Activated B cell treated with CpG ODN at 0.5 μM for 24 hours (primary cell): ENCODE measurements around the gene NXN. TPM values are rescaled to one million over a fixed set of nuclear protein-coding genes. Genes with fewer than 3 reads are reported as not detected.
"Not testable (repeated sequence)": the region's sequence is repeated elsewhere in the genome, so short reads cannot be mapped to it uniquely, and the experiment has no call there.

Source experiments
- ATAC-seq: fragments of 200-7000 bp; cut with Tn5 transposase; one replicate; pipeline ENCODE4 v1.10.0; 2021; ENCODE audit warnings: low read depth, mild to moderate bottlenecking, moderate library complexity
- CTCF ChIA-PET: fragments of 350-600 bp; sonication (Branson Sonifier 250); formaldehyde crosslinking; loops from one replicate; lab custom pipeline; 2021; ENCODE audit warnings: antibody characterized with exemption; lab: Charles Lee
- POLR2A ChIA-PET: fragments of 350-600 bp; sonication (Branson Sonifier 250); formaldehyde crosslinking; loops from one replicate; lab custom pipeline; 2021; ENCODE audit warnings: antibody characterized with exemption; lab: Charles Lee
- DNase-seq: peaks from one replicate; pipeline ENCODE4 v3.0.0; 2022
- H3K27ac Mint-ChIP-seq: one replicate; pipeline ENCODE4 v1.8.0; 2020; ENCODE audit warnings: mixed read lengths
- H3K27me3 Mint-ChIP-seq: one replicate; pipeline ENCODE4 v1.8.0; 2021; ENCODE audit warnings: mixed read lengths
- H3K36me3 Mint-ChIP-seq: one replicate; pipeline ENCODE4 v1.8.0; 2021; ENCODE audit warnings: low read depth, mixed read lengths
- H3K4me1 Mint-ChIP-seq: one replicate; pipeline ENCODE4 v1.8.0; 2021; ENCODE audit warnings: mixed read lengths
- H3K4me3 Mint-ChIP-seq: one replicate; pipeline ENCODE4 v1.8.0; 2020; ENCODE audit warnings: mild to moderate bottlenecking, mixed read lengths
- H3K9me3 Mint-ChIP-seq: one replicate; pipeline ENCODE4 v1.8.0; 2020; ENCODE audit warnings: mixed read lengths
- CTCF ChIP-seq: fragments of 200-600 bp; IDR thresholded peaks from one replicate; pipeline ENCODE4 v1.8.0; 2022; ENCODE audit warnings: antibody characterized with exemption, mild to moderate bottlenecking
- intact Hi-C: fragments of 100-400 bp; cut with micrococcal nuclease; formaldehyde crosslinking; loops from one replicate; pipeline ENCODE4 v1.15.1; 2024
- total RNA-seq: library from RNA; stranded (reverse); gene quantifications from 2 replicates; pipeline ENCODE4 v1.2.3, GENCODE V29; 2022

Gene NXN
- total RNA-seq, 1 donor from 2014 or later: 0.22 TPM

GRCh38 chr17:792277-792676 lies 187.3 kb downstream of the NXN start:
- ChIA-PET CTCF (interaction anchor here (1.5 kb wide), 1 partner anchor 189 kb away, joined by 3 read pairs; no protein-coding TSS in a partner anchor), POLR2A (no interaction called here)
- DNase-seq: no peak
- ATAC-seq: no peak
- Mint-ChIP-seq H3K4me3 (no peak overlapping the region), H3K4me1 (peaks cover 7% of the 10 kb centered on the region), H3K27me3 (no peaks in the 10 kb centered on the region), H3K36me3 (peaks cover 54% of the 10 kb centered on the region), H3K27ac (no peak overlapping the region), H3K9me3 (no peaks in the 10 kb centered on the region)
- no peak for TF ChIP-seq CTCF
- intact Hi-C loops: no loop called here

- ChIA-PET CTCF (no interaction called here), POLR2A (no interaction called here)
- Mint-ChIP-seq H3K4me3 (no peak overlapping the region), H3K36me3 (peaks cover 57% of the 10 kb centered on the region), H3K9me3 (no peaks in the 10 kb centered on the region), H3K27me3 (no peaks in the 10 kb centered on the region), H3K4me1 (peaks cover 7% of the 10 kb centered on the region), H3K27ac (no peak overlapping the region)
- intact Hi-C loops: no loop called here
- no peak for DNase-seq
- no peak for ATAC-seq
- no peak for TF ChIP-seq CTCF
Measured at GRCh38 chr17:791829-792228, 187.7 kb downstream of the NXN start.

- intact Hi-C loops, H3K9me3 Mint-ChIP-seq, ATAC-seq, H3K27ac Mint-ChIP-seq, H3K27me3 Mint-ChIP-seq, POLR2A ChIA-PET, H3K4me1 Mint-ChIP-seq, DNase-seq, H3K4me3 Mint-ChIP-seq, CTCF ChIA-PET: not testable (repeated sequence)
- H3K36me3 Mint-ChIP-seq: peaks cover 57% of the 10 kb centered on the region
Measured at GRCh38 chr17:790874-791247, 188.7 kb downstream of the NXN start.

GRCh38 chr17:789931-790873 lies 189.4 kb downstream of the NXN start:
- H3K4me3 Mint-ChIP-seq, DNase-seq, ATAC-seq, H3K27ac Mint-ChIP-seq, H3K4me1 Mint-ChIP-seq, POLR2A ChIA-PET, H3K27me3 Mint-ChIP-seq, H3K9me3 Mint-ChIP-seq, CTCF ChIA-PET: not testable (repeated sequence)
- H3K36me3 Mint-ChIP-seq: peaks cover 60% of the 10 kb centered on the region
- intact Hi-C loops: loop anchor here (10.0 kb wide), 1 partner anchor 575 kb away; no protein-coding TSS in a partner anchor

GRCh38 chr17:789160-789840 lies 190.3 kb downstream of the NXN start:
- Mint-ChIP-seq H3K4me3 (no peak overlapping the region), H3K4me1 (peaks cover 5% of the 10 kb centered on the region), H3K27ac (no peak overlapping the region), H3K36me3 (peaks cover 60% of the 10 kb centered on the region), H3K27me3 (no peaks in the 10 kb centered on the region), H3K9me3 (no peaks in the 10 kb centered on the region)
- TF ChIP-seq CTCF: no peak
- intact Hi-C loops: loop anchor here (10.0 kb wide), 1 partner anchor 574 kb away; no protein-coding TSS in a partner anchor
- CTCF ChIA-PET: no interaction called here
- POLR2A ChIA-PET: no interaction called here
- DNase-seq (no peak), ATAC-seq (no peak)

- no peak overlapping the region for H3K4me3 Mint-ChIP-seq
- peaks cover 12% of the 10 kb centered on the region for H3K4me1 Mint-ChIP-seq
- DNase-seq: no peak
- no peak overlapping the region for H3K27ac Mint-ChIP-seq
- peaks cover 64% of the 10 kb centered on the region for H3K36me3 Mint-ChIP-seq
- ChIA-PET CTCF (no interaction called here), POLR2A (interaction anchor here (0.6 kb wide), 1 partner anchor 18 kb away, joined by 4 read pairs; no protein-coding TSS in a partner anchor)
- no peaks in the 10 kb centered on the region for H3K9me3 Mint-ChIP-seq
- H3K27me3 Mint-ChIP-seq: no peaks in the 10 kb centered on the region
- ATAC-seq: no peak
- TF ChIP-seq CTCF: no peak
- intact Hi-C loops: loop anchor here (10.0 kb wide), 1 partner anchor 574 kb away; no protein-coding TSS in a partner anchor
Measured at GRCh38 chr17:788551-788950, 191.0 kb downstream of the NXN start.
